Spleen (tissue), 7 donors: Measurements from ENCODE around the gene MUC5B.

Source experiments
- CTCF ChIP-seq, 11 experiments: fragments of 200-600 bp in 7 of 11; fragments of 450-650 bp in 4 of 11; sonication (generic) in 4 of 11; IDR thresholded peaks in 8 of 11; conservative IDR thresholded peaks in 3 of 11; 1 replicate in 7 of 11; 2 replicates in 4 of 11; pipeline versions ENCODE4 v1.4.0 to v1.8.0; 2016 to 2021; ENCODE audit warnings: antibody characterized with exemption in 11 of 11, inconsistent platforms in 4 of 11, mild to moderate bottlenecking in 1 of 11
- POLR2A ChIP-seq, 3 donors: fragments of 450-650 bp; IDR thresholded peaks; one replicate each; pipeline ENCODE4 v1.5.1; 2017; ENCODE audit warnings: antibody characterized with exemption in 3 of 3, mild to moderate bottlenecking in 1 of 3
- POLR2AphosphoS5 ChIP-seq, 3 donors: sonication (generic); formaldehyde crosslinking; IDR thresholded peaks; one replicate each; pipeline ENCODE4 v1.5.1; 2017; ENCODE audit warnings: antibody characterized with exemption in 3 of 3
- donor health status: DM: no; HTN: no; CAD: no; lungs with moderate emphysema.
- donor health status: DM: no; HTN: no; CAD: no.
- donor health status: DM: no; HTN: no; CAD: no.

- no peak for TF ChIP-seq CTCF (IDR thresholded peaks at IDR 0.05 in 8 of 11, conservative IDR thresholded peaks at IDR 0.05 in 3 of 11)
- TF ChIP-seq POLR2AphosphoS5 (IDR thresholded peaks at IDR 0.05): no peak
- no peak for TF ChIP-seq POLR2A (IDR thresholded peaks at IDR 0.05)
Observed at GRCh38 chr11:1279674-1280055, 56.8 kb downstream of the MUC5B start.
